Peyer's patch (tissue), 4 donors: ENCODE measurements around the gene CIP2A.

Source experiments
- POLR2A ChIP-seq, 2 donors: fragments of 450-650 bp; IDR thresholded peaks; one replicate each; pipeline ENCODE4 v1.5.1; 2017; ENCODE audit warnings: antibody characterized with exemption in 2 of 2, mild to moderate bottlenecking in 2 of 2, moderate library complexity in 2 of 2
- TF ChIP-seq, protein P1 (sequence below), 6 experiments: fragments of 450-650 bp in 4 of 6; fragments of 200-600 bp in 2 of 6; sonication (generic) in 1 of 6; IDR thresholded peaks; one replicate each; pipeline ENCODE4 v1.5.1; 2017 to 2019; ENCODE audit warnings: antibody characterized with exemption in 6 of 6, mild to moderate bottlenecking in 3 of 6, moderate library complexity in 1 of 6

- TF ChIP-seq, protein P1, sequence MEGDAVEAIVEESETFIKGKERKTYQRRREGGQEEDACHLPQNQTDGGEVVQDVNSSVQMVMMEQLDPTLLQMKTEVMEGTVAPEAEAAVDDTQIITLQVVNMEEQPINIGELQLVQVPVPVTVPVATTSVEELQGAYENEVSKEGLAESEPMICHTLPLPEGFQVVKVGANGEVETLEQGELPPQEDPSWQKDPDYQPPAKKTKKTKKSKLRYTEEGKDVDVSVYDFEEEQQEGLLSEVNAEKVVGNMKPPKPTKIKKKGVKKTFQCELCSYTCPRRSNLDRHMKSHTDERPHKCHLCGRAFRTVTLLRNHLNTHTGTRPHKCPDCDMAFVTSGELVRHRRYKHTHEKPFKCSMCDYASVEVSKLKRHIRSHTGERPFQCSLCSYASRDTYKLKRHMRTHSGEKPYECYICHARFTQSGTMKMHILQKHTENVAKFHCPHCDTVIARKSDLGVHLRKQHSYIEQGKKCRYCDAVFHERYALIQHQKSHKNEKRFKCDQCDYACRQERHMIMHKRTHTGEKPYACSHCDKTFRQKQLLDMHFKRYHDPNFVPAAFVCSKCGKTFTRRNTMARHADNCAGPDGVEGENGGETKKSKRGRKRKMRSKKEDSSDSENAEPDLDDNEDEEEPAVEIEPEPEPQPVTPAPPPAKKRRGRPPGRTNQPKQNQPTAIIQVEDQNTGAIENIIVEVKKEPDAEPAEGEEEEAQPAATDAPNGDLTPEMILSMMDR (IDR thresholded peaks at IDR 0.05), result no peak
- no peak for TF ChIP-seq POLR2A (IDR thresholded peaks at IDR 0.05)
Measured at GRCh38 chr3:108509871-108510270, 79.4 kb downstream of the CIP2A start.
